ENCODE data around the gene CHST13. TPM values are rescaled to one million over a fixed set of nuclear protein-coding genes. Genes with fewer than 3 reads are reported as not detected.

Gene CHST13
- polyA plus RNA-seq, 1 experiment: not detected

DNA sequence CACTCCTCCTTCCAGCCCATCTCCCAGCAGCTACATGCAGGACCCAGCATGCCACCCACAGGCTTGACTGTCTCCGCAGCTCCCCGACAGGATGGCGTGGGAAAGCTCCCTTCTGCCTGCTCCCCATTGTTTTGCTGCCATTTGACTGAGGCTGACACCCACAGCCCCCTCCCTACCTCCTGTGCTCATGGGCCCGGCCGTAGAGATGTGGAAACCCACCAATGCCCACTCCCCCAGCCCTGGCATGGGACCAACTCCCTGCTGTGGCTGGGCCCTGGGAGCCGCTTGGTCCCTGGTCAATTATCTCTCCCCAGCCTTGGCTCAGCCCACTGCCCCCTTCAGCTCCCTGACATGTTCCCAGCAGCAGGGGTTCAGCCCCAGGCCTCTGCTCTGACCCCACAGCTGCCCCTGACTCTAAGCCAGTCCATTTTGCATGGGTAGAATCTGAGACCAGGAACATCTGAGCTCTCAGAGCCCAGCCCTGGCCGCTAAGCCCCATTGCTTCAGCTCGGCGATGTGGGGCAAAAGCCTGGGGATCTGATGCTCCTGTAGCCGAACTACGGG lies 26.6 kb downstream of the CHST13 start:
- Histone ChIP-seq H3K27me3 (ENCODE audit: control insufficient read depth, insufficient read depth, low read length) (peaks cover 10% of the 10 kb centered on the region), H3K4me3 (ENCODE audit: low read depth, low read length) (no peak overlapping the region), H3K36me3 (ENCODE audit: control insufficient read depth, insufficient read depth, low read length) (no peaks in the 10 kb centered on the region)
- POLR2A ChIA-PET: no interaction called here
- CTCF ChIA-PET: no interaction called here
- TF ChIP-seq, protein P1, sequence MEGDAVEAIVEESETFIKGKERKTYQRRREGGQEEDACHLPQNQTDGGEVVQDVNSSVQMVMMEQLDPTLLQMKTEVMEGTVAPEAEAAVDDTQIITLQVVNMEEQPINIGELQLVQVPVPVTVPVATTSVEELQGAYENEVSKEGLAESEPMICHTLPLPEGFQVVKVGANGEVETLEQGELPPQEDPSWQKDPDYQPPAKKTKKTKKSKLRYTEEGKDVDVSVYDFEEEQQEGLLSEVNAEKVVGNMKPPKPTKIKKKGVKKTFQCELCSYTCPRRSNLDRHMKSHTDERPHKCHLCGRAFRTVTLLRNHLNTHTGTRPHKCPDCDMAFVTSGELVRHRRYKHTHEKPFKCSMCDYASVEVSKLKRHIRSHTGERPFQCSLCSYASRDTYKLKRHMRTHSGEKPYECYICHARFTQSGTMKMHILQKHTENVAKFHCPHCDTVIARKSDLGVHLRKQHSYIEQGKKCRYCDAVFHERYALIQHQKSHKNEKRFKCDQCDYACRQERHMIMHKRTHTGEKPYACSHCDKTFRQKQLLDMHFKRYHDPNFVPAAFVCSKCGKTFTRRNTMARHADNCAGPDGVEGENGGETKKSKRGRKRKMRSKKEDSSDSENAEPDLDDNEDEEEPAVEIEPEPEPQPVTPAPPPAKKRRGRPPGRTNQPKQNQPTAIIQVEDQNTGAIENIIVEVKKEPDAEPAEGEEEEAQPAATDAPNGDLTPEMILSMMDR (IDR thresholded peaks at IDR 0.05; ENCODE audit: insufficient read depth, low read depth, low read length): no peak
- no peak for DNase-seq (ENCODE audit: low read depth)

DNA sequence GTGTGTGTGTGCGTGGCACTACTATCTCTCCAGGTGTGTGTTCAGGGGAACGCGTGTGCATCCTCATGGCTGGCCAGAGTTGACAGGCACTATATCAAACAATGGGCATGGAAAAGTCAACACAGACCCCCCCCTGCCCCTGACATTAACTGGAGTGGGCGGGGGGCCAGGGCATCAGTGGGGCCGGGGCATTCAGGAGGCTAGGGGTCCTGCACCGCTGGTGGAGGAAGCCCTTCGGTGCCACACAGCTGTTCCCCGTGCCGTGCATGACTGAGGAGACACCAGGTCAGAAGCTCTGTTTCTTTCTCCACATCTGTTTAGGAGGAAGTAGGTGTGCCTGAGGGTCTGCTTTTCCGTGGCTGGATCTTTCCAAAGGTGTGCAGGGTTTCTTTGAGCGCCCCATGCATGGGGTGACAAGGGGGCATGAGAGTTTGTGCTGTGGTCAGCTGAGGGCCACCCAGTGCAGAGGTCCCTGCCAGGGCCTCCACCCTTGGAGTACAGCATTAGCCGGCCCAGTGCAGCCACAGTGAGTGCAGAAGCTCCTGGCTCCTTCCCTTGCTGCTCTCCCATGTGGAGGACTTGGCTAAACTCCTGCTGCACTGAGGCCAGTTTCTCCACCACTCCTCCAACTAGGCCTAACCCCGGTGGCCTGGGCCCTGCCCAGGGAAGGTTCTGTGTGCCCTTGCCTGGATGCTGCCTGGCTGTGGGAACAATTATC lies 27.3 kb downstream of the CHST13 start:
- Histone ChIP-seq H3K4me3 (ENCODE audit: low read depth, low read length) (no peak overlapping the region), H3K36me3 (ENCODE audit: control insufficient read depth, insufficient read depth, low read length) (no peaks in the 10 kb centered on the region), H3K27me3 (ENCODE audit: control insufficient read depth, insufficient read depth, low read length) (peaks cover 5% of the 10 kb centered on the region)
- CTCF ChIA-PET: no interaction called here
- TF ChIP-seq, protein P1 (IDR thresholded peaks at IDR 0.05; ENCODE audit: insufficient read depth, low read depth, low read length): no peak
- no peak for DNase-seq (ENCODE audit: low read depth)
- POLR2A ChIA-PET: no interaction called here

DNA sequence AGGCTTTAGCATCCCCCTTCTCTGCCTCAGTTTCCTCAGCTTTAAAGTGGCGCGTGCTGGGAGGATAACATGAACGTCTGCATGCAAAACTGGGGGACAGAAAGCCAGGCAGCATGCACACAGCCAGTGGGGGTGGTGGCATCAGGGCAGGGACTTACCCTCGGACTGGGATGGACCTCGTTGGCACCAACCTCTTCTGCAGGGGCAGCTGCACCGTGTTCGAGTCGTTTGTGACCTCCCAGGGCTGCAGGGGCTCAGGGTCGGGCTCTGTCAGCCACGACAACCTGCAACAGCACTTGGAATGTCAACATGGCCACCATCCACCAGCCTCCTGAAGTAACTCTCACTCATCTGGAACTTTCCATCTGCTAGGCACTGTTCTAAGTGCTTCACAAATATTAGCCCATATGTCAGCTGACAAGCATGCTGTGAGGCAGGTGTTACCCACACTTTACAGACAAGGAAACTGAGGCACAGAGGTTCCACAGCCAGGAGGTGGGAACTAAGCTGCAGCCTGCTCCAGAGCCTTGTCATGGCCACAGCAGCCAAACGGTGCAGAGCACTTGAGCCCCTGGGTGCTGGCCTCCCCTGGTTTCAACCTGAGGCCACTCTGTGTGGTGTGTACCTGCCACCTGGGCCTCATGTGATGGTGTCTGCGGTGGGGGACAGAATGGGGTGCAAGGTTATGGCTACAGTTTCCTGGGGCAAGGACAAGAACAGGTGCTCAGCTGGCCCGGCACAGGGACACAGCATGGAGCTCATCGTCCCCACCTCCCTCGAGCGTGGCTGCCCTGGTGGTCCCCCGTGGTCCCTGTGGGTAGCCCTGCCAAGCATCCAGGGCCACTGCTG lies 28.1 kb downstream of the CHST13 start:
- no peak for DNase-seq (ENCODE audit: low read depth)
- H3K36me3 ChIP-seq (ENCODE audit: control insufficient read depth, insufficient read depth, low read length): no peaks in the 10 kb centered on the region
- H3K27me3 ChIP-seq (ENCODE audit: control insufficient read depth, insufficient read depth, low read length): peaks cover 3% of the 10 kb centered on the region
- TF ChIP-seq, protein P1 (IDR thresholded peaks at IDR 0.05; ENCODE audit: insufficient read depth, low read depth, low read length): no peak
- ChIA-PET POLR2A (no interaction called here), CTCF (no interaction called here)
- H3K4me3 ChIP-seq (ENCODE audit: low read depth, low read length): no peak overlapping the region

DNA sequence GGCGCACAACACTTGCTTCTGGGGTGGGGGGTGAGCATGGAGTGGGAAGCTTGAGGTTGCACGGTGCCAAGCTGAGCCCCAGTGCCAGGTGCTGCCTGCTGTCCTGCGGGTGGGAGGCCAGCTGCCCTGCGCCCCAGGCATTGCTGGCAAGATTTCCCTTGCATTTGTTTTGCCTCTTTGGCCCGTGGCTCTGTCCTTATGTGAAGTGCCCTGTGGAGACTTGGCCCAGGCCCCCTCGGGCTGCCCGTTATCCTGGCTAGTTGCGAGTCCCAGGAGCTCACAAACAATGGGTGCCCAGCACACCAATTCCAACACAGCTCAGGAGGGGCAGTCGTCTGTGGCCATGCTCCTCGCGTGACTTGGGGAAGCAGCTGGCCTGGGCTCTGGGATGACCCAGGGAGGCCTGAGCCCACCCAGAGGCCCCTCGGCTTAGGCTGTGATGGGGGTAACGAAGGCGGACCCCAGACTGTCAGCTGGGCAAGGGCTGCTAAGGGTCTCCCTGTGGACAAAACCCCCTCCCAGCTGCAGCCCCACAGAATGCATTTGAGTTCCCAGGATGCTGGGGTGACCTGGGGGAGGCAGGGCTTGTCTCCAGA lies 28.8 kb downstream of the CHST13 start:
- no peaks in the 10 kb centered on the region for H3K36me3 ChIP-seq (ENCODE audit: control insufficient read depth, insufficient read depth, low read length)
- ChIA-PET CTCF (no interaction called here), POLR2A (no interaction called here)
- TF ChIP-seq, protein P1 (IDR thresholded peaks at IDR 0.05; ENCODE audit: insufficient read depth, low read depth, low read length): no peak
- peaks cover 3% of the 10 kb centered on the region for H3K27me3 ChIP-seq (ENCODE audit: control insufficient read depth, insufficient read depth, low read length)
- DNase-seq (ENCODE audit: low read depth): no peak
- no peak overlapping the region for H3K4me3 ChIP-seq (ENCODE audit: low read depth, low read length)
